WTC11 (cell line): ENCODE measurements around the gene MVB12A. TPM values are rescaled to one million over a fixed set of nuclear protein-coding genes. Genes with fewer than 3 reads are reported as not detected.

ENCODE experiments used
- ATAC-seq: fragments of 200-7000 bp; cut with Tn5 transposase; 2 replicates; pipeline ENCODE4 v1.10.0; 2021; ENCODE audit warnings: mild to moderate bottlenecking, moderate library complexity
- CTCF ChIA-PET: fragments of 300-600 bp; sonication (Branson Sonifier 250); formaldehyde crosslinking; loops from one replicate; lab custom pipeline; 2021; ENCODE audit warnings: antibody characterized with exemption; lab: Charles Lee
- POLR2A ChIA-PET: fragments of 350-600 bp; sonication (Branson Sonifier 250); formaldehyde crosslinking; loops from one replicate; lab custom pipeline; 2021; ENCODE audit warnings: antibody characterized with exemption; lab: Charles Lee
- DNase-seq: peaks from one replicate; pipeline ENCODE4 v3.0.0; 2021; ENCODE audit warnings: low spot score
- H3K27ac Mint-ChIP-seq: 2 replicates; pipeline ENCODE4 v1.8.0; 2021; ENCODE audit warnings: mixed read lengths
- H3K27me3 Mint-ChIP-seq: 2 replicates; pipeline ENCODE4 v1.8.0; 2021; ENCODE audit warnings: low read depth, mild to moderate bottlenecking, moderate library complexity, mixed read lengths
- H3K36me3 Mint-ChIP-seq: 2 replicates; pipeline ENCODE4 v1.8.0; 2021; ENCODE audit warnings: mixed read lengths
- H3K4me1 Mint-ChIP-seq: 2 replicates; pipeline ENCODE4 v1.8.0; 2022; ENCODE audit warnings: mixed read lengths
- H3K4me3 Mint-ChIP-seq: 2 replicates; pipeline ENCODE4 v1.8.0; 2021; ENCODE audit warnings: mild to moderate bottlenecking, moderate library complexity, mixed read lengths
- H3K9me3 Mint-ChIP-seq: 2 replicates; pipeline ENCODE4 v1.8.0; 2021; ENCODE audit warnings: mixed read lengths
- ESRRA ChIP-seq: sonication (generic); formaldehyde crosslinking; IDR thresholded peaks from 2 replicates; pipeline ENCODE4 v1.8.1; 2022; ENCODE audit warnings: mild to moderate bottlenecking, missing genetic modification reagents, borderline replicate concordance
- GABPB1 ChIP-seq: sonication (generic); formaldehyde crosslinking; IDR thresholded peaks from 2 replicates; pipeline ENCODE4 v1.8.1; 2023; ENCODE audit warnings: mild to moderate bottlenecking, missing genetic modification reagents
- GRHL2 ChIP-seq: fragments of 250-450 bp; sonication (Bioruptor Pico); IDR thresholded peaks from 2 replicates; pipeline ENCODE4 v1.8.0; 2022; ENCODE audit warnings: mild to moderate bottlenecking, moderate library complexity; ENCODE audit not compliant: insufficient replicate concordance, severe bottlenecking
- IRF1 ChIP-seq: sonication (generic); formaldehyde crosslinking; IDR thresholded peaks from 2 replicates; pipeline ENCODE4 v1.8.0; 2023; ENCODE audit warnings: missing genetic modification reagents
- MLX ChIP-seq: sonication (generic); formaldehyde crosslinking; IDR thresholded peaks from 2 replicates; pipeline ENCODE4 v1.8.1; 2023; ENCODE audit warnings: mild to moderate bottlenecking, missing genetic modification reagents, moderate library complexity
- MYBL2 ChIP-seq: sonication (generic); formaldehyde crosslinking; IDR thresholded peaks from 2 replicates; pipeline ENCODE4 v1.8.1; 2023; ENCODE audit warnings: mild to moderate bottlenecking, moderate library complexity, missing genetic modification reagents
- NFYB ChIP-seq: sonication (generic); formaldehyde crosslinking; conservative IDR thresholded peaks from 2 replicates; pipeline ENCODE4 v1.8.0; 2022; ENCODE audit warnings: low read depth, missing genetic modification reagents
- PRDM15 ChIP-seq: sonication (generic); formaldehyde crosslinking; IDR thresholded peaks from 2 replicates; pipeline ENCODE4 v1.8.0; 2022; ENCODE audit warnings: missing genetic modification reagents
- RELA ChIP-seq: sonication (generic); formaldehyde crosslinking; IDR thresholded peaks from 2 replicates; pipeline ENCODE4 v1.8.1; 2022; ENCODE audit warnings: missing genetic modification reagents, mild to moderate bottlenecking, borderline replicate concordance
- SMAD3 ChIP-seq: sonication (generic); formaldehyde crosslinking; IDR thresholded peaks from 2 replicates; pipeline ENCODE4 v1.8.0; 2022; ENCODE audit warnings: missing genetic modification reagents, mild to moderate bottlenecking, borderline replicate concordance
- SMAD4 ChIP-seq: sonication (generic); formaldehyde crosslinking; IDR thresholded peaks from 2 replicates; pipeline ENCODE4 v1.8.0; 2022; ENCODE audit warnings: mild to moderate bottlenecking, missing genetic modification reagents
- SOX15 ChIP-seq: fragments of 250-450 bp; sonication (Bioruptor Pico); IDR thresholded peaks from 2 replicates; pipeline ENCODE4 v1.9.0; 2021; ENCODE audit warnings: mild to moderate bottlenecking
- SP1 ChIP-seq: sonication (generic); formaldehyde crosslinking; conservative IDR thresholded peaks from 2 replicates; pipeline ENCODE4 v1.8.1; 2022; ENCODE audit warnings: missing genetic modification reagents
- TEAD4 ChIP-seq: sonication (generic); formaldehyde crosslinking; IDR thresholded peaks from 2 replicates; pipeline ENCODE4 v1.8.0; 2022; ENCODE audit warnings: mild to moderate bottlenecking, missing genetic modification reagents
- USF2 ChIP-seq: sonication (generic); formaldehyde crosslinking; IDR thresholded peaks from 2 replicates; pipeline ENCODE4 v1.8.1; 2023; ENCODE audit warnings: mild to moderate bottlenecking, missing genetic modification reagents, moderate library complexity
- ZNF232 ChIP-seq: sonication (generic); formaldehyde crosslinking; IDR thresholded peaks from 2 replicates; pipeline ENCODE4 v1.8.0; 2022; ENCODE audit warnings: mild to moderate bottlenecking, missing genetic modification reagents
- ZNF396 ChIP-seq: fragments of 250-450 bp; sonication (Bioruptor Pico); IDR thresholded peaks from 2 replicates; pipeline ENCODE4 v1.8.0; 2021; ENCODE audit warnings: mild to moderate bottlenecking, moderate library complexity, borderline replicate concordance
- ZNF425 ChIP-seq: fragments of 250-450 bp; sonication (Bioruptor Pico); conservative IDR thresholded peaks from 2 replicates; pipeline ENCODE4 v1.9.0; 2021; ENCODE audit warnings: mild to moderate bottlenecking
- ZNF512 ChIP-seq: sonication (generic); formaldehyde crosslinking; IDR thresholded peaks from 2 replicates; pipeline ENCODE4 v1.8.1; 2022; ENCODE audit warnings: missing genetic modification reagents, borderline replicate concordance
- total RNA-seq: library from RNA; stranded (reverse); gene quantifications from 3 replicates; pipeline ENCODE4 v1.2.3, GENCODE V29; 2021

MVB12A gene
- total RNA-seq, 1 experiment from 2014 or later = 58.7 TPM

GRCh38 chr19:17409990-17410389 is 9.9 kb upstream of the MVB12A start:
- H3K4me3 Mint-ChIP-seq = no peak overlapping the region
- no peak overlapping the region for H3K27ac Mint-ChIP-seq
- peaks cover 9% of the 10 kb centered on the region for H3K27me3 Mint-ChIP-seq
- no peak for TF ChIP-seq IRF1
- TF ChIP-seq SOX15 = no peak
- TF ChIP-seq GRHL2 (CRISPR knock-in tag) = no peak
- no peak for TF ChIP-seq ZNF425
- TF ChIP-seq TEAD4 (CRISPR knock-in tag) = no peak
- TF ChIP-seq ZNF396 (CRISPR knock-in tag) = no peak
- no peak for TF ChIP-seq ZNF512 (CRISPR knock-in tag)
- no peak for TF ChIP-seq RELA (CRISPR knock-in tag)
- TF ChIP-seq ZNF232 (CRISPR knock-in tag) = no peak
- TF ChIP-seq MYBL2 (CRISPR knock-in tag) = no peak
- TF ChIP-seq USF2 = no peak
- no peak for TF ChIP-seq SMAD4 (CRISPR knock-in tag)
- no peak for TF ChIP-seq ESRRA (CRISPR knock-in tag)
- TF ChIP-seq PRDM15 = no peak
- no peak for TF ChIP-seq GABPB1 (CRISPR knock-in tag)
- no peak for TF ChIP-seq NFYB (CRISPR knock-in tag)
- no peak for TF ChIP-seq SP1 (CRISPR knock-in tag)
- TF ChIP-seq SMAD3 (CRISPR knock-in tag) = no peak
- no peak for TF ChIP-seq MLX (CRISPR knock-in tag)
- H3K4me1 Mint-ChIP-seq = peaks cover 47% of the 10 kb centered on the region
- ChIA-PET CTCF (no interaction called here), POLR2A (no interaction called here)
- ATAC-seq (no peak), DNase-seq (no peak)
- no peaks in the 10 kb centered on the region for H3K9me3 Mint-ChIP-seq
- H3K36me3 Mint-ChIP-seq = no peaks in the 10 kb centered on the region
